DOHH2 (cell line): Measurements from ENCODE around the gene ITGBL1.

Source experiments
- H3F3A ChIP-seq: fragments of 200-600 bp; sonication (generic), shearing (Covaris generic); 2 replicates; pipeline ENCODE4 v1.6.0; 2016; ENCODE audit warnings: antibody characterized with exemption, mild to moderate bottlenecking; ENCODE audit not compliant: control insufficient read depth, insufficient read depth
- H3K27ac ChIP-seq: fragments of 200-600 bp; sonication (generic); 2 replicates; pipeline ENCODE4 v1.5.1; 2014; ENCODE audit warnings: low read depth, mild to moderate bottlenecking, low read length, moderate library complexity
- H3K27me3 ChIP-seq: fragments of 200-600 bp; sonication (generic); 2 replicates; pipeline ENCODE4 v1.6.1; 2014; ENCODE audit warnings: mild to moderate bottlenecking, low read length, mixed read lengths; ENCODE audit not compliant: control insufficient read depth
- H3K36me3 ChIP-seq: fragments of 200-600 bp; sonication (generic); 2 replicates; pipeline ENCODE4 v1.6.1; 2014; ENCODE audit warnings: mild to moderate bottlenecking, low read length, moderate library complexity, mixed read lengths; ENCODE audit not compliant: control insufficient read depth
- H3K4me1 ChIP-seq: fragments of 200-600 bp; sonication (generic); 2 replicates; pipeline ENCODE4 v1.6.1; 2014; ENCODE audit warnings: mild to moderate bottlenecking, low read length, mixed read lengths; ENCODE audit not compliant: control insufficient read depth
- H3K4me2 ChIP-seq: fragments of 200-600 bp; sonication (generic); 2 replicates; pipeline ENCODE4 v1.6.0; 2014; ENCODE audit warnings: mild to moderate bottlenecking, low read length, moderate library complexity
- H3K4me3 ChIP-seq: fragments of 200-600 bp; sonication (generic); 2 replicates; pipeline ENCODE4 v1.5.1; 2014; ENCODE audit warnings: mild to moderate bottlenecking, low read length, mixed read lengths
- H3K79me2 ChIP-seq: fragments of 200-600 bp; sonication (generic); 2 replicates; pipeline ENCODE4 v1.6.1; 2014; ENCODE audit warnings: mild to moderate bottlenecking, low read length, mixed read lengths; ENCODE audit not compliant: control insufficient read depth
- H3K9me2 ChIP-seq: fragments of 200-600 bp; sonication (generic); replicated peaks from 2 replicates; pipeline ENCODE4 v1.6.1; 2014; ENCODE audit warnings: mild to moderate bottlenecking, low read length, mixed read lengths; ENCODE audit not compliant: control insufficient read depth
- H3K9me3 ChIP-seq: fragments of 200-600 bp; sonication (generic); 2 replicates; pipeline ENCODE4 v1.6.1; 2014; ENCODE audit warnings: antibody characterized with exemption, low read length, mixed read lengths; ENCODE audit not compliant: control insufficient read depth, insufficient read depth
- H4K20me1 ChIP-seq: fragments of 200-600 bp; sonication (generic); 2 replicates; pipeline ENCODE4 v1.6.0; 2014; ENCODE audit warnings: low read depth, mild to moderate bottlenecking, antibody characterized with exemption, low read length, moderate library complexity; ENCODE audit not compliant: control insufficient read depth, insufficient read depth
- CTCF ChIP-seq: fragments of 200-600 bp; sonication (generic); IDR thresholded peaks from one replicate; pipeline ENCODE4 v1.5.1; 2014; ENCODE audit warnings: antibody characterized with exemption, mild to moderate bottlenecking, low read depth, low read length; ENCODE audit not compliant: poor library complexity, severe bottlenecking
- EZH2phosphoT487 ChIP-seq: fragments of 200-600 bp; sonication (generic); IDR thresholded peaks from 2 replicates; pipeline ENCODE4 v1.6.1; 2017; ENCODE audit warnings: borderline replicate concordance, mild to moderate bottlenecking, antibody characterized with exemption, low read length, moderate library complexity, mixed read lengths

Gene ITGBL1

GRCh38 chr13:101681834-101682233, 229.4 kb downstream of the ITGBL1 start:
- no peaks in the 10 kb centered on the region for H3K4me1 ChIP-seq
- H4K20me1 ChIP-seq, result no peaks in the 10 kb centered on the region
- no peaks in the 10 kb centered on the region for H3F3A ChIP-seq
- TF ChIP-seq EZH2phosphoT487 (no peak), CTCF (no peak)
- H3K27me3 ChIP-seq, result no peaks in the 10 kb centered on the region
- no peak overlapping the region for H3K4me2 ChIP-seq
- H3K4me3 ChIP-seq, result no peak overlapping the region
- H3K9me3 ChIP-seq, result no peaks in the 10 kb centered on the region
- no peaks in the 10 kb centered on the region for H3K36me3 ChIP-seq
- no peaks in the 10 kb centered on the region for H3K79me2 ChIP-seq
- no peaks in the 10 kb centered on the region; the same call in 1 of the 2 replicates for H3K9me2 ChIP-seq
- no peak overlapping the region for H3K27ac ChIP-seq

- Histone ChIP-seq H3K9me2 (no peaks in the 10 kb centered on the region; the same call in 1 of the 2 replicates), H3K4me1 (no peaks in the 10 kb centered on the region), H3K9me3 (no peaks in the 10 kb centered on the region), H3K27me3 (no peaks in the 10 kb centered on the region), H3K4me2 (no peak overlapping the region), H3K27ac (no peak overlapping the region), H3K79me2 (no peaks in the 10 kb centered on the region), H3K36me3 (no peaks in the 10 kb centered on the region), H4K20me1 (no peaks in the 10 kb centered on the region), H3K4me3 (no peak overlapping the region), H3F3A (no peaks in the 10 kb centered on the region)
- TF ChIP-seq EZH2phosphoT487 (no peak), CTCF (no peak)
These were observed 233.5 kb downstream of the ITGBL1 start for GRCh38 chr13:101686003-101686402.

GRCh38 chr13:101690871-101691270, 238.4 kb downstream of the ITGBL1 start:
- Histone ChIP-seq H4K20me1 (no peaks in the 10 kb centered on the region), H3K27me3 (no peaks in the 10 kb centered on the region)

More at GRCh38 chr13:101690871-101691270, 238.4 kb downstream of the ITGBL1 start:
- Histone ChIP-seq H3K79me2 (no peaks in the 10 kb centered on the region), H3K4me1 (no peaks in the 10 kb centered on the region), H3F3A (no peaks in the 10 kb centered on the region), H3K9me3 (no peaks in the 10 kb centered on the region), H3K4me3 (no peak overlapping the region), H3K36me3 (no peaks in the 10 kb centered on the region), H3K27ac (no peak overlapping the region), H3K9me2 (no peaks in the 10 kb centered on the region), H3K4me2 (no peak overlapping the region)
- TF ChIP-seq EZH2phosphoT487, result no peak
- no peak for TF ChIP-seq CTCF
